ENCODE results near the gene SLC49A4.

DNA sequence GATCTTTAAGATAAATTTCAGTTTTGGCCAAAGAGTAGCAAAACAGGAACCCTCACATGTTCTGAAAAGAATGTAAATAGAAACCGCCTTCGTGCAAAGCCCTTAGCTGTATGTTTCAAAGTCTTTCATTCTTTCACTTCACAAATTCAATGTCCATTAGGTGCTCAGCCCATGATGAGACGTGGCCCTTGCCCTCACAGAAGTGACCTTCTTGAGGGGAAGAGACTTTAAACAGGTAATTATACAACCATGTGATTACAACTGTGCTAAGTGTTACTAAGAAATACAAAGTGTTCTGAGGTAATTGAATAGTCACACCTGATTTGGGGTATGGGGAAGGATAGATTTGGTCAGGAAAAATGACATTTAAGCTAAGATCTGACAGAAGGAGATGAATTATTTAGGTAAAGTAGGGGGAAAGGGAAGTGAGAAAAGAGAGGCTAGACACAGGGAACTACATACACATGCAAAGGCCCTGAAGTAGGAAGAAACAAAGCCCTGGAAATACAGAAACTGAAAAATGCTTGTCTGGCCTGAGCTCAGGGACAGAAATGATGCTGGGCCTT, 20.8 kb upstream of the SLC49A4 start:
- TF ChIP-seq, protein P1, sequence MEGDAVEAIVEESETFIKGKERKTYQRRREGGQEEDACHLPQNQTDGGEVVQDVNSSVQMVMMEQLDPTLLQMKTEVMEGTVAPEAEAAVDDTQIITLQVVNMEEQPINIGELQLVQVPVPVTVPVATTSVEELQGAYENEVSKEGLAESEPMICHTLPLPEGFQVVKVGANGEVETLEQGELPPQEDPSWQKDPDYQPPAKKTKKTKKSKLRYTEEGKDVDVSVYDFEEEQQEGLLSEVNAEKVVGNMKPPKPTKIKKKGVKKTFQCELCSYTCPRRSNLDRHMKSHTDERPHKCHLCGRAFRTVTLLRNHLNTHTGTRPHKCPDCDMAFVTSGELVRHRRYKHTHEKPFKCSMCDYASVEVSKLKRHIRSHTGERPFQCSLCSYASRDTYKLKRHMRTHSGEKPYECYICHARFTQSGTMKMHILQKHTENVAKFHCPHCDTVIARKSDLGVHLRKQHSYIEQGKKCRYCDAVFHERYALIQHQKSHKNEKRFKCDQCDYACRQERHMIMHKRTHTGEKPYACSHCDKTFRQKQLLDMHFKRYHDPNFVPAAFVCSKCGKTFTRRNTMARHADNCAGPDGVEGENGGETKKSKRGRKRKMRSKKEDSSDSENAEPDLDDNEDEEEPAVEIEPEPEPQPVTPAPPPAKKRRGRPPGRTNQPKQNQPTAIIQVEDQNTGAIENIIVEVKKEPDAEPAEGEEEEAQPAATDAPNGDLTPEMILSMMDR (conservative IDR thresholded peaks at IDR 0.05; ENCODE audit: low read depth, low read length), result no peak
- TF ChIP-seq EZH2 (IDR thresholded peaks at IDR 0.05; ENCODE audit: borderline replicate concordance, low read depth, low read length, poor library complexity, severe bottlenecking), result no peak
